ENCODE data around the gene ZNF366.

DNA sequence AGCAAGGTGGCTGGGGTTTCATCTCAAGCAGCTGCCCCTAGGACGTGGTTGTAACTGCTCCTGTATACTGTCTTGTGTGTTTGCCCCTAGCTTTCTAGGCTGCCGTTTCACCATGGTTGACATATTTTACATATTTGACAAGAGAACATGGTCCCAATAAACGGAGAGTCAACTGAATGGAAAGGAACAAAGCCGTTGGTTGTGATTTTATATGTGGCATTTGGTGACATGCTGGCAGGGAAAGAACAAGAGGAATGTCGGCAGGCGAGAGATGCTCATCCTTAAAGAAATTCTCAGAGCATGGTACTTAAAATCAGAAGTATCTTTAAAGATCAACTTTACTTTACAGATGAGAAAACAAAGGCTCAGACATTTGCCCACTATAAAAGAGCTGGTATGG lies 11.8 kb downstream of the ZNF366 start:
- TF ChIP-seq, protein P1, sequence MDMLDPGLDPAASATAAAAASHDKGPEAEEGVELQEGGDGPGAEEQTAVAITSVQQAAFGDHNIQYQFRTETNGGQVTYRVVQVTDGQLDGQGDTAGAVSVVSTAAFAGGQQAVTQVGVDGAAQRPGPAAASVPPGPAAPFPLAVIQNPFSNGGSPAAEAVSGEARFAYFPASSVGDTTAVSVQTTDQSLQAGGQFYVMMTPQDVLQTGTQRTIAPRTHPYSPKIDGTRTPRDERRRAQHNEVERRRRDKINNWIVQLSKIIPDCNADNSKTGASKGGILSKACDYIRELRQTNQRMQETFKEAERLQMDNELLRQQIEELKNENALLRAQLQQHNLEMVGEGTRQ (IDR thresholded peaks at IDR 0.05): no peak
- TF ChIP-seq CHD2 (IDR thresholded peaks at IDR 0.05; ENCODE audit: low read length, partially characterized antibody): no peak

All from A549 (cell line).